Measurements from ENCODE around the gene CATSPER1. TPM values are rescaled to one million over a fixed set of nuclear protein-coding genes. Genes with fewer than 3 reads are reported as not detected.

The CATSPER1 gene
- total RNA-seq = not detected

- Histone ChIP-seq H3K4me1 (peaks cover 0 to 13% of the 10 kb centered on the region in 2 donors), H3K36me3 (no peaks in the 10 kb centered on the region)
- no peak for DNase-seq (ENCODE audit: low spot score)
These were observed at the start of gene CATSPER1 for GRCh38 chr11:66026017-66026529. CATSPER1 (minus strand) TSS chr11:66026479; CDS start chr11:66026379, 100 bp downstream.

GRCh38 chr11:66075273-66075672, 49.0 kb upstream of the CATSPER1 start:
- Histone ChIP-seq H3K9me3 (no peaks in the 10 kb centered on the region), H3K27ac (no peak overlapping the region), H3K4me1 (peaks cover 0 to 33% of the 10 kb centered on the region in 2 donors), H3K4me3 (no peak overlapping the region), H3K27me3 (no peaks in the 10 kb centered on the region), H3K36me3 (no peaks in the 10 kb centered on the region)
- no peak for TF ChIP-seq CTCF (IDR thresholded peaks at IDR 0.05)
- no peak for DNase-seq (ENCODE audit: low spot score)

More at GRCh38 chr11:66026017-66026529, at the start of gene CATSPER1:
- no peak within 1 kb of the TSS for H3K27ac ChIP-seq
- no peak for TF ChIP-seq CTCF (IDR thresholded peaks at IDR 0.05)
- no peaks in the 10 kb centered on the region for H3K27me3 ChIP-seq
- no peak within 1 kb of the TSS for H3K4me3 ChIP-seq
- no peaks in the 10 kb centered on the region for H3K9me3 ChIP-seq

- Histone ChIP-seq H3K36me3 (peaks cover 2% of the 10 kb centered on the region), H3K27me3 (no peaks in the 10 kb centered on the region), H3K4me1 (peaks cover 0 to 35% of the 10 kb centered on the region in 2 donors), H3K4me3 (no peak overlapping the region), H3K9me3 (no peaks in the 10 kb centered on the region), H3K27ac (no peak overlapping the region)
- no peak for TF ChIP-seq CTCF (IDR thresholded peaks at IDR 0.05)
- peak; percentile 18 for DNase-seq (ENCODE audit: low spot score)
These were observed 47.4 kb upstream of the CATSPER1 start for GRCh38 chr11:66073669-66074068.

- Histone ChIP-seq H3K36me3 (peaks cover 13% of the 10 kb centered on the region), H3K27me3 (no peaks in the 10 kb centered on the region), H3K27ac (peak overlapping the region in 1 of 2 donors; percentile 92), H3K9me3 (no peaks in the 10 kb centered on the region), H3K4me1 (peaks cover 0 to 46% of the 10 kb centered on the region in 2 donors), H3K4me3 (no peak overlapping the region)
- peak; percentile 43 for DNase-seq (ENCODE audit: low spot score)
- TF ChIP-seq CTCF (IDR thresholded peaks at IDR 0.05) = no peak
These were observed 46.2 kb upstream of the CATSPER1 start for GRCh38 chr11:66072518-66072917.

GRCh38 chr11:66072081-66072480, 45.8 kb upstream of the CATSPER1 start:
- no peaks in the 10 kb centered on the region for H3K9me3 ChIP-seq
- no peak for TF ChIP-seq CTCF (IDR thresholded peaks at IDR 0.05)
- peak overlapping the region; percentile 92 to 95 for H3K27ac ChIP-seq
- peaks cover 15% of the 10 kb centered on the region for H3K36me3 ChIP-seq
- H3K4me3 ChIP-seq = peak overlapping the region in 1 of 2 donors; percentile 67
- peaks cover 0 to 46% of the 10 kb centered on the region in 2 donors for H3K4me1 ChIP-seq
- DNase-seq (ENCODE audit: low spot score) = no peak
- no peaks in the 10 kb centered on the region for H3K27me3 ChIP-seq

- Histone ChIP-seq H3K9me3 (no peaks in the 10 kb centered on the region), H3K4me1 (peaks cover 0 to 41% of the 10 kb centered on the region in 2 donors), H3K36me3 (peaks cover 22% of the 10 kb centered on the region), H3K27ac (peak overlapping the region; percentile 92 to 95), H3K4me3 (peak overlapping the region; percentile 67 to 93), H3K27me3 (no peaks in the 10 kb centered on the region)
- DNase-seq (ENCODE audit: low spot score) = peak; percentile 50
- no peak for TF ChIP-seq CTCF (IDR thresholded peaks at IDR 0.05)
These were observed 45.1 kb upstream of the CATSPER1 start for GRCh38 chr11:66071381-66071801.
